Mesenchymal stem cell (in vitro differentiated cells and primary cell): ENCODE measurements around the gene CBX4.

Experiments
- DNase-seq: peaks from one replicate; pipeline ENCODE4 v3.0.0-alpha.2; 2013
- H2AFZ ChIP-seq: one replicate; pipeline ENCODE4 v1.6.1; 2013; ENCODE audit warnings: low read depth, mild to moderate bottlenecking, control low read depth, inconsistent platforms, low read length, moderate library complexity
- H2AK5ac ChIP-seq: 2 replicates; pipeline ENCODE4 v1.6.1; 2013; ENCODE audit warnings: low read length, moderate library complexity, mild to moderate bottlenecking, inconsistent platforms; ENCODE audit not compliant: severe bottlenecking
- H2BK120ac ChIP-seq: one replicate; pipeline ENCODE4 v1.6.1; 2013; ENCODE audit warnings: low read depth, mild to moderate bottlenecking, inconsistent platforms, low read length, moderate library complexity
- H2BK12ac ChIP-seq, 2 experiments: one replicate each; pipeline ENCODE4 v1.6.1; 2013; ENCODE audit warnings: inconsistent platforms in 2 of 2, low read length in 2 of 2, mild to moderate bottlenecking in 2 of 2, moderate library complexity in 2 of 2, control low read depth in 1 of 2
- H2BK15ac ChIP-seq: one replicate; pipeline ENCODE4 v1.6.1; 2013; ENCODE audit warnings: mild to moderate bottlenecking, low read depth, inconsistent platforms; ENCODE audit not compliant: poor library complexity, severe bottlenecking
- H2BK5ac ChIP-seq: 2 replicates; pipeline ENCODE4 v1.6.1; 2013; ENCODE audit warnings: low read depth, mild to moderate bottlenecking, low read length, control low read depth, inconsistent platforms; ENCODE audit not compliant: poor library complexity, severe bottlenecking
- H3K14ac ChIP-seq, 2 experiments: one replicate each; pipeline ENCODE4 v1.6.1; 2013; ENCODE audit warnings: inconsistent platforms in 2 of 2, low read length in 2 of 2, control low read depth in 1 of 2, mild to moderate bottlenecking in 1 of 2, moderate library complexity in 1 of 2
- H3K18ac ChIP-seq, 2 experiments: one replicate each; pipeline ENCODE4 v1.6.1; 2013; ENCODE audit warnings: inconsistent platforms in 2 of 2, low read length in 2 of 2, control low read depth in 1 of 2, low read depth in 1 of 2, mild to moderate bottlenecking in 1 of 2
- H3K23ac ChIP-seq, 2 experiments: one replicate each; pipeline ENCODE4 v1.6.1; 2013; ENCODE audit warnings: inconsistent platforms in 2 of 2, low read length in 2 of 2, mild to moderate bottlenecking in 2 of 2, moderate library complexity in 2 of 2, control low read depth in 1 of 2
- H3K27ac ChIP-seq: 2 replicates; pipeline ENCODE4 v1.5.1; 2013; ENCODE audit warnings: mild to moderate bottlenecking, moderate library complexity, low read length, control low read depth, inconsistent platforms; ENCODE audit not compliant: poor library complexity, severe bottlenecking
- H3K27me3 ChIP-seq, 2 experiments: 2 replicates each; pipeline versions ENCODE4 v1.6.1 to v1.7.0; 2013; ENCODE audit warnings: low read length in 2 of 2, mild to moderate bottlenecking in 2 of 2, moderate library complexity in 2 of 2, control low read depth in 1 of 2, inconsistent platforms in 1 of 2; ENCODE audit not compliant: control insufficient read depth in 1 of 2, insufficient read depth in 1 of 2
- H3K36me3 ChIP-seq, 2 experiments: 2 replicates each; pipeline versions ENCODE4 v1.6.1 to v1.7.0; 2013; ENCODE audit warnings: low read length in 2 of 2, control low read depth in 1 of 2, inconsistent platforms in 1 of 2, low read depth in 1 of 2, mild to moderate bottlenecking in 1 of 2; ENCODE audit not compliant: insufficient read depth in 2 of 2, control insufficient read depth in 1 of 2
- H3K4ac ChIP-seq, 2 experiments: one replicate each; pipeline ENCODE4 v1.6.1; 2013; ENCODE audit warnings: inconsistent platforms in 2 of 2, low read length in 2 of 2, mild to moderate bottlenecking in 2 of 2, moderate library complexity in 2 of 2, control low read depth in 1 of 2, low read depth in 1 of 2
- H3K4me1 ChIP-seq: 2 replicates; pipeline ENCODE4 v1.6.1; 2013; ENCODE audit warnings: low read depth, low read length, control low read depth; ENCODE audit not compliant: control insufficient read depth, insufficient read depth
- H3K4me2 ChIP-seq: 2 replicates; pipeline ENCODE4 v1.6.1; 2013; ENCODE audit warnings: low read length, mild to moderate bottlenecking, inconsistent platforms; ENCODE audit not compliant: poor library complexity, severe bottlenecking
- H3K4me3 ChIP-seq, 2 experiments: 2 replicates each; pipeline versions ENCODE4 v1.5.1 to v1.7.0; 2013; ENCODE audit warnings: low read length in 2 of 2, mild to moderate bottlenecking in 2 of 2, control low read depth in 1 of 2, low read depth in 1 of 2; ENCODE audit not compliant: insufficient read depth in 1 of 2
- H3K79me1 ChIP-seq: replicated peaks from 2 replicates; pipeline ENCODE4 v1.6.1; 2013; ENCODE audit warnings: mild to moderate bottlenecking, control low read depth, low read length, inconsistent platforms; ENCODE audit not compliant: poor library complexity, severe bottlenecking
- H3K9ac ChIP-seq: 2 replicates; pipeline ENCODE4 v1.7.0; 2013; ENCODE audit warnings: mild to moderate bottlenecking, low read length, moderate library complexity
- H3K9me3 ChIP-seq: 2 replicates; pipeline ENCODE4 v1.7.0; 2013; ENCODE audit warnings: mild to moderate bottlenecking, low read length; ENCODE audit not compliant: control insufficient read depth
- H4K8ac ChIP-seq: one replicate; pipeline ENCODE4 v1.6.1; 2013; ENCODE audit warnings: inconsistent platforms, mild to moderate bottlenecking, low read length, moderate library complexity
- H4K91ac ChIP-seq: one replicate; pipeline ENCODE4 v1.6.1; 2013; ENCODE audit warnings: mild to moderate bottlenecking, low read length, inconsistent platforms
- WGBS: methylation state at CpG from one replicate; pipeline ENCODE4 v1.1.7; 2013; ENCODE audit warnings: mixed read lengths; 5-methylcytosine and 5-hydroxymethylcytosine counted together

Gene CBX4

DNA sequence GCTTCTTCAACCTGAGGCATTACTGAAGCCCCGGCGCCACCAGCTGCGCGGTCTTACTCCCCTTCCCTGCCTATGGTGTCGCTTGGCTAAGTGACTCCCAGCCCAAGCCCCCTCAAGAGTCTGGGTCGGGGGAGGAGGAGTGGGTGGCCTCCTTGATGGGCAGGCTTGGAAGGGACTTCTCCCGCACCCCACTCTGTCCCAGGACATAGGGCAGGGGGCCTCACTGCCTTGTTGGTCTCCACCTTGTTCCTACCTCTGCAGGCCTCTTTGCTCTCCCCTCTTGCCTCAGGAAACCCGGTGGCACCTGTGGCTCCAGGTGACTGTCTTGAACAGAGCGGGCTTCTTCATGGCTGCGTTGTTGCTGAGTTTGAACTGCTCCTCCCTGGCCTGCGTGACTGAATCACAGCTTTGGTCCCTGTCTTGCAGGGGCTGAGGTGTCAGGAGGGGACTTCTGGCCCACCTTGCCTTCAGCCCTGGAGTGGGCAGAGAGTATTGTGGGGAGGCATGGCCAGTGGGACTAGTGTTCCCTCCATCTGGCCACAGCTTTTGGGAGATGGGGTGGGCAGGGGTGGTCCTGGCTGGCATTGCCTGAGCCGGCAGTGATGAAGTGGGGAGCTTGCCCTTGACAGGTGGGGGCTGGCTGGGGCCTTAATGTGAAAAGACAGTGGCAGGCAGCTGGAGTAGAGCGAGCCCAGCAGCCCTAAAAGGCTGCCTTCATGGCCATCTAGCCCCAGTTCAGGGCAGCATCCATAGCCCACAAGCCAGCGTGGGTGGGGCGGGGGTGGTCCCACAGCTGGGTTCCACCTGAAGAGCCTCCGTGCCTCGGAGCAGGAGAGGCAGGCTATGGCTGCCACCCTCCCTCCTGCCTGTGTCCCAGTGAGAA, 54.0 kb downstream of the CBX4 start:
- no peak overlapping the region for H3K14ac ChIP-seq
- no peak overlapping the region for H3K23ac ChIP-seq
- H3K4ac ChIP-seq: no peak overlapping the region
- no peak overlapping the region for H3K4me2 ChIP-seq
- H4K91ac ChIP-seq: no peak overlapping the region
- no peak overlapping the region for H3K27ac ChIP-seq
- no peak overlapping the region for H3K18ac ChIP-seq
- peaks cover 38 to 82% of the 10 kb centered on the region in 2 experiments for H3K27me3 ChIP-seq
- H3K36me3 ChIP-seq: peaks cover 0 to 32% of the 10 kb centered on the region in 2 experiments
- H3K9ac ChIP-seq: no peak overlapping the region
- H2BK12ac ChIP-seq: no peak overlapping the region
- no peak overlapping the region for H4K8ac ChIP-seq
- H2BK120ac ChIP-seq: no peak overlapping the region
- H3K79me1 ChIP-seq: no peaks in the 10 kb centered on the region
- H3K4me3 ChIP-seq: no peak overlapping the region
- no peak overlapping the region for H2AK5ac ChIP-seq
- WGBS: 98% methylated on average over 17 of the region's 17 CpGs
- DNase-seq: no peak
- H2BK5ac ChIP-seq: no peak overlapping the region
- H3K9me3 ChIP-seq: no peaks in the 10 kb centered on the region
- peaks cover 5% of the 10 kb centered on the region for H3K4me1 ChIP-seq
- no peak overlapping the region for H2AFZ ChIP-seq
- H2BK15ac ChIP-seq: no peak overlapping the region

DNA sequence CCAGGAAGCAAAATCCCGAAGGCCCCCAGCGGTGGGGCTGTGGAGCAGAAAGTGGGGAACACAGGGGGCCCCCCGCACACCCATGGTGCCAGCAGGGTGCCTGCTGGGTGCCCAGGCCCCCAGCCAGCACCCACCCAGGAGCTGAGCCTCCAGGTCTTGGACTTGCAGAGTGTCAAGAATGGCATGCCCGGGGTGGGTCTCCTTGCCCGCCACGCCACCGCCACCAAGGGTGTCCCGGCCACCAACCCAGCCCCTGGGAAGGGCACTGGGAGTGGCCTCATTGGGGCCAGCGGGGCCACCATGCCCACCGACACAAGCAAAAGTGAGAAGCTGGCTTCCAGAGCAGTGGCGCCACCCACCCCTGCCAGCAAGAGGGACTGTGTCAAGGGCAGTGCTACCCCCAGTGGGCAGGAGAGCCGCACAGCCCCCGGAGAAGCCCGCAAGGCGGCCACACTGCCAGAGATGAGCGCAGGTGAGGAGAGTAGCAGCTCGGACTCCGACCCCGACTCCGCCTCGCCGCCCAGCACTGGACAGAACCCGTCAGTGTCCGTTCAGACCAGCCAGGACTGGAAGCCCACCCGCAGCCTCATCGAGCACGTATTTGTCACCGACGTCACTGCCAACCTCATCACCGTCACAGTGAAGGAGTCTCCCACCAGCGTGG, 54.8 kb downstream of the CBX4 start:
- Histone ChIP-seq H3K27me3 (peaks cover 32 to 82% of the 10 kb centered on the region in 2 experiments), H2BK120ac (no peak overlapping the region), H3K18ac (no peak overlapping the region), H2BK5ac (no peak overlapping the region), H3K4me3 (no peak overlapping the region), H3K4me2 (no peak overlapping the region), H2AFZ (no peak overlapping the region), H3K9me3 (no peaks in the 10 kb centered on the region), H3K14ac (no peak overlapping the region), H2BK12ac (no peak overlapping the region), H3K23ac (no peak overlapping the region), H4K8ac (no peak overlapping the region), H3K9ac (no peak overlapping the region), H3K79me1 (no peaks in the 10 kb centered on the region), H4K91ac (no peak overlapping the region), H2BK15ac (no peak overlapping the region), H3K4me1 (peaks cover 2% of the 10 kb centered on the region), H3K36me3 (peaks cover 0 to 32% of the 10 kb centered on the region in 2 experiments), H3K27ac (no peak overlapping the region), H3K4ac (no peak overlapping the region), H2AK5ac (no peak overlapping the region)
- 95% methylated on average over 31 of the region's 31 CpGs for whole genome bisulfite sequencing
- DNase-seq: no peak

DNA sequence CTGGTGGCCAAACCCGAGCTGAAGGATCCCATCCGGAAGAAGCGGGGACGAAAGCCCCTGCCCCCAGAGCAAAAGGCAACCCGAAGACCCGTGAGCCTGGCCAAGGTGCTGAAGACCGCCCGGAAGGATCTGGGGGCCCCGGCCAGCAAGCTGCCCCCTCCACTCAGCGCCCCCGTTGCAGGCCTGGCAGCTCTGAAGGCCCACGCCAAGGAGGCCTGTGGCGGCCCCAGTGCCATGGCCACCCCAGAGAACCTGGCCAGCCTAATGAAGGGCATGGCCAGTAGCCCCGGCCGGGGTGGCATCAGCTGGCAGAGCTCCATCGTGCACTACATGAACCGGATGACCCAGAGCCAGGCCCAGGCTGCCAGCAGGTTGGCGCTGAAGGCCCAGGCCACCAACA, 55.3 kb downstream of the CBX4 start:
- H3K14ac ChIP-seq: no peak overlapping the region
- peaks cover 6% of the 10 kb centered on the region for H3K4me1 ChIP-seq
- no peaks in the 10 kb centered on the region for H3K9me3 ChIP-seq
- no peak overlapping the region for H4K8ac ChIP-seq
- H3K36me3 ChIP-seq: peaks cover 0 to 32% of the 10 kb centered on the region in 2 experiments
- no peak overlapping the region for H2BK15ac ChIP-seq
- no peak overlapping the region for H3K18ac ChIP-seq
- no peak overlapping the region for H3K4ac ChIP-seq
- H3K23ac ChIP-seq: no peak overlapping the region
- no peak overlapping the region for H2BK5ac ChIP-seq
- no peak overlapping the region for H3K4me3 ChIP-seq
- H3K79me1 ChIP-seq: no peaks in the 10 kb centered on the region
- 98% methylated on average over 18 of the region's 18 CpGs for WGBS
- DNase-seq: no peak
- no peak overlapping the region for H2BK120ac ChIP-seq
- no peak overlapping the region for H3K27ac ChIP-seq
- H2AK5ac ChIP-seq: no peak overlapping the region
- H2AFZ ChIP-seq: no peak overlapping the region
- no peak overlapping the region for H3K4me2 ChIP-seq
- H4K91ac ChIP-seq: no peak overlapping the region
- H3K9ac ChIP-seq: no peak overlapping the region
- peaks cover 26 to 82% of the 10 kb centered on the region in 2 experiments for H3K27me3 ChIP-seq
- H2BK12ac ChIP-seq: no peak overlapping the region
